ENCODE data around the gene CHST15. TPM values are rescaled to one million over a fixed set of nuclear protein-coding genes. Genes with fewer than 3 reads are reported as not detected.
A peak's percentile ranks its signal among the peaks of the same experiment; 100 is the strongest.

Gene CHST15
- total RNA-seq, 1 donor from 2014 or later: 11.1 TPM

DNA sequence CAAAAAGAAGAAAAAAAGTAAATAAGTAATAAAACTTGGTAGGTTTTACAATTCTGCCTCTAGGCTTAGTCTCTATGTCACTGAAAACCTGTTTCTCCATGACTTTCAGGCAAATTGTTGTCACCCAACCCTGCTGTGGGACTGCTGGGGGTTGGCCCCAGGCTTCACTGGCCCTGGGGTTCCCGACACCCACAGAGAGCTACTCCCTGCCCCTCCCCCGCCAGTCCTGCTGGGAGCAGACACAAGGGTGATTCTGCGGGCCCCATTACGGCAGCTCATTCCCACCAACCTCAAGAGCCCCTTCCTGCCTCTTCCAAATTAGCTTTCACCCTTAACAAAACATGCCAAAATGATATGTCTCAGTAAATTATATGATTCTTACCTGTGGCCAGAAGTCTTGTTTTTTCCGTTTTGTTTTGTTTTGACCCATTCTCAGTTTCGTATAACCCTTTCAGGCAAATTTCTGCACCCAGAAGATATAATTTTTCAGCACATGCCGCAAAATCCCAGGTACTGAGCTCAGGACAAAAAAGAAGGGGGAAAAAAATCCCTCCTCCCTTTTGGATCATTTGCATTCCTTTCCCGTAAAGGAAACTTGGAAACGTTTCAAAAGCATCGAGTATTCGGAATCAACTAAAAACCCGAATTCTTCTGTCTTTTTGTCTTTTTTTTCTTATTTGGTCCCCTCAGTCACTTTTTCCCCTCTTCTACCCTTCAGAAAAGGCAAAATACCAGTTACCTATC lies 27.8 kb downstream of the CHST15 start:
- no peaks in the 10 kb centered on the region for H3K27me3 ChIP-seq (ENCODE audit: control insufficient read depth, insufficient read depth, low read length)
- TF ChIP-seq, protein P1, sequence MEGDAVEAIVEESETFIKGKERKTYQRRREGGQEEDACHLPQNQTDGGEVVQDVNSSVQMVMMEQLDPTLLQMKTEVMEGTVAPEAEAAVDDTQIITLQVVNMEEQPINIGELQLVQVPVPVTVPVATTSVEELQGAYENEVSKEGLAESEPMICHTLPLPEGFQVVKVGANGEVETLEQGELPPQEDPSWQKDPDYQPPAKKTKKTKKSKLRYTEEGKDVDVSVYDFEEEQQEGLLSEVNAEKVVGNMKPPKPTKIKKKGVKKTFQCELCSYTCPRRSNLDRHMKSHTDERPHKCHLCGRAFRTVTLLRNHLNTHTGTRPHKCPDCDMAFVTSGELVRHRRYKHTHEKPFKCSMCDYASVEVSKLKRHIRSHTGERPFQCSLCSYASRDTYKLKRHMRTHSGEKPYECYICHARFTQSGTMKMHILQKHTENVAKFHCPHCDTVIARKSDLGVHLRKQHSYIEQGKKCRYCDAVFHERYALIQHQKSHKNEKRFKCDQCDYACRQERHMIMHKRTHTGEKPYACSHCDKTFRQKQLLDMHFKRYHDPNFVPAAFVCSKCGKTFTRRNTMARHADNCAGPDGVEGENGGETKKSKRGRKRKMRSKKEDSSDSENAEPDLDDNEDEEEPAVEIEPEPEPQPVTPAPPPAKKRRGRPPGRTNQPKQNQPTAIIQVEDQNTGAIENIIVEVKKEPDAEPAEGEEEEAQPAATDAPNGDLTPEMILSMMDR (IDR thresholded peaks at IDR 0.05; ENCODE audit: insufficient read depth, low read length, severe bottlenecking): no peak
- DNase-seq (ENCODE audit: low read depth) (no peak), FAIRE-seq (no peak)
- no peaks in the 10 kb centered on the region for H3K36me3 ChIP-seq (ENCODE audit: control insufficient read depth, insufficient read depth, low read length)
- H3K4me3 ChIP-seq (ENCODE audit: low read depth, low read length): no peak overlapping the region

DNA sequence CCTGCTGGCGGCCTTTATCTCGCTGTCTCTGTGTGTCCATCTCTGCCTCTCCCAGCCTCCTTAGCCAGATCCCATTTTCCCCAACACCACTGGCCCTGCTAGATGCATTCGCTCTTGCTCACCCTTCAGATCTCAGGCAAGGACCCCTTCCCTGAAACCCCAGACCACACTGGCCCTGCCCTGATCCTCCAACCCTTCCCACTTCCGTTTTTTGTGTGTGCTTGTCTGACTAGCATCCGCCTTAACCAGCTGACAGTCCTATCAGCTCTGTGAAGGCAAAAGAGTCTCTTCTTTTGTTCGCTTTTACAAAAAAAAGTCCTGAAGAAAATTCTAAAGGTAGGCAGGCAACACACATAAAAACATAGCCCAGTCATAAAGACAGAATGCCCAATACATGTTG lies 28.7 kb downstream of the CHST15 start:
- no peak for DNase-seq (ENCODE audit: low read depth)
- Histone ChIP-seq H3K36me3 (ENCODE audit: control insufficient read depth, insufficient read depth, low read length) (no peaks in the 10 kb centered on the region), H3K27me3 (ENCODE audit: control insufficient read depth, insufficient read depth, low read length) (no peaks in the 10 kb centered on the region), H3K4me3 (ENCODE audit: low read depth, low read length) (no peak overlapping the region)
- FAIRE-seq: no peak
- TF ChIP-seq, protein P1 (IDR thresholded peaks at IDR 0.05; ENCODE audit: insufficient read depth, low read length, severe bottlenecking): no peak

DNA sequence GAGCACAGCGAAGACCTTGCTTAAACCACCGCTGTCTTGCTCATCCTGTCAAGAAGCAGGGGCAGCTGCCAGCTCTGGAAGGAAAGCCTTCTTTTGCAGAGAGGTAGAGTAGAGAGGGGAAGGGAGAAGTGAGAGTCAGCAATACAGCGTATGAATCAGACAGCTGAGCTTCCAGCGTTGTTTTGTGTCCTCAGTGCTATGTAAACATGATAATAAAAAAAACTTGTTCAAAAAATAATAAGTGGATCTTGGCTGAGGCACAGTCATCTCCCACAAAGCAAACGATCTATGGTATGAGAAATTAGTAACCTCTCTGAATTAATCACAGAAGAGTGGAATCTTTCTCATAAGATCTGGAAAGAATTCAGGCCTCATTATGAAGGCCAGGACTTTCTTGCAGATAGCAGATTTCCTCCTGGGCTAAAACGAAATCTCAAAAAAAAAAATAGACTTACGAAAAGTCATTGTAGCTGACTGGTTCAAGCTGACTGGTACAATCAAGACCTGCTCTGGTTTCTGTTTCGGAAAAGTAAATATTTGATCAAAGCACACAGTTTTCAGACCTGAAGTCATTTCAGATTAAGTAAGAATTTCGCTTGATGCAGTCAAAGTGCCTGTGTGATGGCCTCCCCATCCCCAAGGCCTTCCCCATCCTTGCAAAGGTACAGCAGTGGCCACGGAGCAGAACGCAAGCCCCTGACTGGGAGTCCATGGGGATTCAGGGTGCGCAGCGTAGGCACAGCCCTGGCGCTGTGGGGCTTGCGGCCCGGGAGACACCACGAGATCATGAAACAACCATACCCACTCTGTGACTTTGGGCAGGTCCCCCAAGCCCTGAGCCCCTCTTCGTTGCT lies 29.4 kb downstream of the CHST15 start:
- no peak for FAIRE-seq
- Histone ChIP-seq H3K4me3 (ENCODE audit: low read depth, low read length) (no peak overlapping the region), H3K27me3 (ENCODE audit: control insufficient read depth, insufficient read depth, low read length) (no peaks in the 10 kb centered on the region), H3K36me3 (ENCODE audit: control insufficient read depth, insufficient read depth, low read length) (no peaks in the 10 kb centered on the region)
- peak; percentile 94 for DNase-seq (ENCODE audit: low read depth)
- TF ChIP-seq, protein P1 (IDR thresholded peaks at IDR 0.05; ENCODE audit: insufficient read depth, low read length, severe bottlenecking): no peak

DNA sequence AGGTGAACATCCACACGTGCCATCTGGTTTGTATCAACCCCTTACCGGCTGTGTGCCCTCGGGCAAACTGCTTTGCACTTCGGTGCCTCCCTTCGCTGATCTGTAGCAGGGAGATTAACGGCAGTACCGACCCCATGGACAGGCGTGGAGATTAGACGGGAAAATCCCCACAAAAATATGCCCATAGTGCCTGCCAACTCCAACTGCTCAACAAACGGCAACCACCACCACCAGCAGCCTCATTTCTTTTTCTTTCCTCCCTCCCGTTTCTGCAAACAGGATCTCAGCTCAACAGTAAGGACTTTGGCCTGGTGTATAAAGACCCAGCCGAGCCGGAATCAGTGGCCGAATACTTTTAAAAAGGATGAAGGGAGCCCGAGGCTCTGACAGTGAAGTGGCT lies 31.0 kb downstream of the CHST15 start:
- no peak for DNase-seq (ENCODE audit: low read depth)
- no peaks in the 10 kb centered on the region for H3K36me3 ChIP-seq (ENCODE audit: control insufficient read depth, insufficient read depth, low read length)
- TF ChIP-seq, protein P1 (IDR thresholded peaks at IDR 0.05; ENCODE audit: insufficient read depth, low read length, severe bottlenecking): no peak
- no peak for FAIRE-seq
- H3K27me3 ChIP-seq (ENCODE audit: control insufficient read depth, insufficient read depth, low read length): no peaks in the 10 kb centered on the region
- H3K4me3 ChIP-seq (ENCODE audit: low read depth, low read length): no peak overlapping the region

DNA sequence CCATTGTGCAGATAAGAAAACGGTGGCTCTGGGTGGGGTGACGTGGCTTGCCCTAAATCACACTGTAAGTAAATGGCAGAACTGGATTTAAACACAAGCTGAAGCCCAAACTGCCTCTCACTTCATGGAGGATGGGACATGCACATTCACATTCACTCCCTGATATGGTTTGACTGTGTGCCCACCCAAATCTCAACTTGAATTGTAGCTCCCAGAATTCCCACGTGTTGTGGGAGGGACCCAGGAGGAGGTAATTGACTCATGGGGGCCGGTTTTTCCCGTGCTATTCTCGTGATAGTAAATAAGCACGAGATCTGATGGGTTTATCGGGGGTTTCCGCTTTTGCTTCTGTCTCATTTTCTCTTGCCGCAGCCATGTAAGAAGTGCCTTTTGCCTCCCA lies 32.4 kb downstream of the CHST15 start:
- DNase-seq (ENCODE audit: low read depth) (no peak), FAIRE-seq (no peak)
- no peaks in the 10 kb centered on the region for H3K36me3 ChIP-seq (ENCODE audit: control insufficient read depth, insufficient read depth, low read length)
- TF ChIP-seq, protein P1 (IDR thresholded peaks at IDR 0.05; ENCODE audit: insufficient read depth, low read length, severe bottlenecking): no peak
- H3K4me3 ChIP-seq (ENCODE audit: low read depth, low read length): no peak overlapping the region
- H3K27me3 ChIP-seq (ENCODE audit: control insufficient read depth, insufficient read depth, low read length): no peaks in the 10 kb centered on the region
